NCI-H510A (cell line): ENCODE data around the gene GPR151.

Source experiments
- DNase-seq: peaks from one replicate; lab custom pipeline; 2025; lab: John Stamatoyannopoulos, UW

GPR151 gene

DNA sequence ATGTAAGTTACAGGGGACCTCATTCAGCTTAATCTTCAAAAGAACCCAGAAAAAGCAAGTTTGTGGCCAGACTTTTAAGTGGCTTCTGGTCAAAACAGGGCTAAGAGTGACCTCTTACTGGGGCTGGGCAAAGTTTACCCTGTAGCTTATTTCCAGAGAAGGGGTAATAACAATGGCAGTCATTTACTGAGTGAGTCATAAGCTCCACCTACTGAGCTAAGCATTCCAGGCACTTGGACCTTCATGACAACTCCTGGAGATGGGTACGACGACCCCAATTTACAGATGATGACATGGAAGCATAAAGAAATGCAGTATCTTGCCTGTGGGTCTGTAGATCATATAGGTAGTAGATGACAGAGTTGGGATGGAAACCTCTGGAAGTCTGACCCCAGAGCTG lies 4.7 kb upstream of the GPR151 start:
- DNase-seq = no peak

DNA sequence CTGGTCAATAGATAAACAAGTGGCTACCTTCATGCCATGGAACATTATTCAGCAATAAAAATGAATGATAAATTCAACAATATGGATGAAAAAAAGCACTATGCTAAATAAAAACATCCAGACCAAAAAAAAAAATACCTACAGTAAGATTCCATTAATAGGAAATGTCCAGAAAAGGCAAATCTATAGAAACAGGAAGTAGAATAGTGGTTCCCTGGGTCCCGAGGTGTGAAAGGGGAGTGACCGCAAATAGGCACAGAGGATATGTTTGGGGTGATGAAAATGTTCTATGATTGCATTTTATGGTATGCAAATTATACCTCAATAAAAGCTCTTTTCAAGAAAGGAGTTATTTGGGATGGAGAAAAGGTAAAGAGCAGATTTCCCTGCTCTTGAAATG lies 3.6 kb upstream of the GPR151 start:
- no peak for DNase-seq

DNA sequence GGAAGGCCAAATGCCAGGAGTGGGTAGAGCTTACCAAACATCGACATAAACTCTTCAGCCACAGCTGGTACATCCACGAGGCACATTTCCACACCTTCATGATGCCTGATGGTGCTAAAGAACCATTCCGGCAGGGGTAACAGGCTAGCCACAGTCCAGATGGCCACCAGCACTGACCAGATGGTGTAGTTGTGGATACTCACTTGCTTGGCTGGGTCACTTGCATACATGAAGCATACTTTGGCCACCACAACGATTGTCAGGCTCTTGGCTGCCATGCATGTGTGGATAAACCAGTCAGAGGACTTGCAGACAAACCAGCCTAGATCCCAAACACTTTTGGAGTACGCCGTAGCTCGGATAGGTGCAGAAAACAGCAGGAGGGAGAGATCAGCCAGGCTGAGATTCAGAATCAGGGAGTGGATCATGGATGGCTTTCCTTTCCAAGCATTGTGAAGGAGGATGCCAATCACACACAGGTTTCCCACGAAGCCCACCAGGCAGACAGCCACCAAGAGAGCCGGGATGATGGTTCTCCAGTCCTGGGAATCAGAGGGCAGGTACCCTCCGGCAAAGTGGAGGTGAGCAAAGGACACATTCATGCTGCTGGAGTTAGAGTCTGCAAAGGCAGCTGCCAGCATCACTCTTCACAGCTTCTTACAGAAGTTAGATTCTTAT lies 378 bp downstream of the GPR151 start:
- DNase-seq = no peak

DNA sequence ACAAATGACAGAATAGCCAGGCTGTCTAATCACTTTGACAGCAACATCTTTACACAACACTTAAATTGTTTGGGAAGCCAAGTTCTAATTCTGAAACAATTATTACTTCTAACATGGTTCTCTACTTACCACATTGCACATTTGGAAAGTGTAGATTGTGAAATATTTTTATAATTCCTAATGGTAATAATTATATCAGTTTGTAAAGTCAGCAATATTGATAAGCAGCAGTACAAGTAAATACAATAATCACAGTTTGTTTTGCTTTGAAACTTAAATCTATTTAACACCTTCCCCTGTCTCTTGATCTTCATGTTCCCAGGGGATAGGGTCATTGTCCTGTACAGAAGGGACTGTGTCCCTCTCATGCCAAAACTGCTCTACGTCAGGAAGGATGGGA lies 1.4 kb downstream of the GPR151 start:
- DNase-seq = no peak

DNA sequence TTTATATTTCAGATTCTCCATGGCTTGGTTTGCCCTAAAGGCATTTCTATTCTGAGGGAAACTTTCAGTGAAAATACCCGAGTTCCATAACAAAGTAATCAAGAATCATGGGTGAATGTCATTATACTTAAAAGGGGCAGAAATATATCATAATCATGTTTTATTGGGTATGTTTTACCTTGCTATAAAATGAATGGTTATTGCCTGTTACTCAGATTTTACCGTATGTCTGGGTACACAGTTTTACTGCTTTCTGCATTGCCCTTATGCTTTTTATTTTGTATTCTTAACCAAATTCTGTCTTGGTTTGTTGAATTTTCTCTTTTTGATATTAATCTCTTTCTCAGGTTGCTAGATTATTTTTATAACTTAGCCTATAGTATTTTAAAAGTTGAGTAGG lies 2.5 kb downstream of the GPR151 start:
- DNase-seq = no peak

DNA sequence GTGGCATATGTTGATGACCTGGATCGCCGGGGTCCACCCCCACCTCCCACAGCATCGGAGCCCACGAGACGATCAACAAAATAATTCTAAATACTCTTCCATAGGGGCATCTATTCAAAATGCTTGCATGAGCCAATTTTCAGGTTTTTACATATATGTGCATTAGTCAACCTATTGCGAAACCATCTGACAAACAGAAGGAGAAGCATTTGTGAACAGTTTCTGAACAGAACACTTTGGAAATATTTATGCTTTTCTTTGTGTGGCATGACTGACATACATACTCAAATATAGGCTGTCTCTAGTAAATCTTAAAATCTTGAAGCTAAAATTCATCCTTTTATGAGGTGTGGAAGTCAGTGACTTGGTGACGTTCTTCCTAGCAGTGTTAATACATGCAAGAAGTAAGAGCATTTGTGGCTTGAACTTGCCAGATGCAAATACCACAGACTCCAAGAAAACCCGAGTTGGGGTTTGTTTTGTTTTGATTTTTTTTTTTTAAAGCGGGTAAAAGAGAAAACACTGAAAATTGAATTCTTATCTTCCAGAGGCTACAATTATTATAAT lies 5.3 kb downstream of the GPR151 start:
- no peak for DNase-seq

DNA sequence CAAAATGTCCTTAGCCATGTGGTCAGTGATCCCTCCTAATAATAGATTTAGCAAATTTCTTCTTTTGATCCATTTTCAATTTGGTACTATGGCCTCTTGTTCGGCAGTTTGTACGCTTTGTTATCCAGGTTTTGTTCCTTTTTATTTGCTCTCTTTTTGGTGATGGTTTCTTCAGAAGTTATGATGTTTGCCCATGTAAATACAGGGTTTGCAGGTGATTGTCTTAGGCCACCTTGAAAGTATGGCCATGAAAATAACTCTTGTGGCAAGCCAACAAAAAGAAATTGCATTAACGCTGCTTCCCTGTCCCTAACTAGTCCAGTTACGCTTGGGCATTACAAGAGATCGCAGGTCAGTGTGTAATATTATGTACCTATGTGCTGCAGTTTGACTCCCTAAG lies 8.6 kb downstream of the GPR151 start:
- DNase-seq = no peak

DNA sequence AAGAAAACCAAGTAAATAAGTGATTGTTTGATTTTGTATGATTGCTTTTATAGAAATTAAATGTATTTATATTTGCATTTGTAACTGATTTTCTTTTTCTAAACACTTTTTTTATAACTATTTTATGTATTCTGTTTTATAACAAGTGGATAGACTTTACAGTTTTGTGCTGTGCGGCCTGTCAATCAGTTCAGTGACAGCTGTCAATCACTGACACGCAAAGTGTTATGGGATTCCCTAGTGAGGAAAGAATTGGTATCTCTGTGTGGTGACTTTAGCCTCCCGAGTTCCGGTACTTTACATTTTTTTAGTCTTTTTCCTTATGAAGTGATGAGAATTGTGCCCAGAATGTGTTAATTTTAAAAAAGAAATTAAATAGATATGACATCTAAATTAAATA lies 16.3 kb downstream of the GPR151 start:
- no peak for DNase-seq

DNA sequence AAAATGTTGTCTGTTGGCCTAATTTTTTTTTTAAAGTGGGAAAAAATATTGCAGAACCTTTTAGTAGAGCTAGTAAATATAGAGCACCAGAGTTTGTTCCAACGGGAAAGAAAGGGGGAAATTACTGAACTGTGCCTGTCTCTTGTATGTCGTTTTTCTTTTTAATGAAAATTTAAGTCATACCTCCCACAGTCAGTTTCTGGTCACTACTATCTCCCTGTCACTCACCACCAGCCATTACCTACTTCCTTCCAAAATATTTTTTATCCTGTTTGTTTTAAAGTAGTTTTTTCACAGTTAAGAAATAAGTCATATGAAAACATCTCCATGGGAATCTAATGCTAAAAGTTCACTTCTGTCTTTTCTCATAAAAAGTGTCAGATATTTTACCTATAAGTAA lies 21.3 kb downstream of the GPR151 start:
- no peak for DNase-seq

DNA sequence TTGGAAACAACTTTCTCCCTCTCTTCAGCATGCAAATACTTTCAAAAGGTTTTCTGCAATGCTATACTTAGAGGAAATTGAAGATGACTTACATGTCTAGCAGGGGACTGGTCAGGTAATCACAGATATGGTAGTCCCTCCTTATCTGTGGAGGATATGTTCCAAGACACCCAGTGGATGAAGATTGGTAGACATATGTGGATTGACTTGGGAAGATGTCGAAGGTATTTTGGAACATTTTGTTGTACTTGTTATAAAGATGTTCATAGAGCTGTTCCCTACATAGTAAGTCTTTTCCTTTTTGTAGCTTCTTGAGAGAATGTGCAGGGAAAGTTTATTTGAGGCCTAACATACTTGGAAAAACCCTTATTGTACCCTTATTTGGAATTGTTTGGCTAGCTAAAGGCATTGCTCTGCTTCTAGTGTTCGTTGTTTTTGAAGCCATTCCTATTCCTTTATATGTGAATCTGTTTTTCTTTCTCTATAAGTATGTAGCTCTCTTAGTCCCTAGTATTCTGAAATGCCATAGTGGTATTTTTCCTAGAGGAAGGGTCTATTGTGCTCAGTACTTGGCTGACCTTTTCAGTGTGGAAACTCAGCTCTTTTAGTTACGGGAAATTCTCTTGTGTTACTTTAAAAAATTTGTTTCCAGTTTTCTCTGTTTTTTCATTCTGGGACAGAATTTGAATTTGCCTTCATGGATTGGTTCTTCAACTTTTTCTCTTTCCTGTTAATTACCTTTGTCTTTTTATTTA lies 25.7 kb downstream of the GPR151 start:
- DNase-seq = no peak

DNA sequence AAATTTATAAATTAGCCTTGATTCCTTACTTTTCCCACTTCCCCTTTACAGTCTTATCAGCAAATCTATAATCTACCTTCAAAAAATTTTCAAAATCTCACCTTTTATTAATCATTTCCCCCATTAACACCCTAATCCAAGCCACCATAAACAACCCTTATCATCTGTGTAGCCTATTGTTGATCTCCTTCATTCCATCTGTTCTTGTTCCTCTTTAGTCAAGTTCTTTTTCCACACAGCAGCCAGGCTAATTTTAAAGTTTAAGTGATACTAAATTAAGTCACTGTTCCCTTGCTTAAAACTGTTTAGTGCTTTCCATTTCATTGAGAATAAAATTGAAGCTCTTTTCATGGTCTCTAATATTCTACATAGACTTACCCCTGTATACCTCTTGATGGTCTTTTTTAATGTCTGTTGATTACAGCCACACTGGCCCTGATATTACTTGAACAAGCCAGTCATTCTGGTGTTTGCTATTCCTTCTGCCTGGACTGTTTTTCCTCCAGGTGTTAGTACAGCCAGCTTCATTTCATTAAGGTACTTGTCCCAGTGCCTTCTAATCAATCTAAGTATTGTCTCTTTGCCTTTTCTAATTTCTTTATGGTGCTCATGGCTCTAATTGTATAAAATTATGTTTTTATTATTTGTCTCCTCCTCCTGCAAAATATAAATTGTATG lies 31.1 kb downstream of the GPR151 start:
- no peak for DNase-seq

DNA sequence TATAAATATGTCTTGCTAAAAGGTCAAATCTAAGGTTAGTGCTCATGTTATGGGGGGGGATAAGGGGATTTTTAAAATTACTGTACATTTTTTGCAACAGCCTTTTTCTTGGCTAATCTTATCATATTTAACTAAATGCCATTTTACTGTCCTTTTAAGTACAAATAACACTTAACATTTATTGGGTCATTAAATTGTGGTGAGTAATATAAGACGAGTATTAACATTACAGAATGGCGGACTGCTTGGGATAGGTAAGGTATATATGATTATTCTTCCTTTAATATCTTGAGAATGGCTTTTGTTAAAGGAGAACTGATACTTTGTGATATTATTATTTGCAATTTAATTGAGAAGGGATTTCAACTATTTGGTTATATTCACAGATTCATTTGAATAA lies 33.2 kb downstream of the GPR151 start:
- no peak for DNase-seq

DNA sequence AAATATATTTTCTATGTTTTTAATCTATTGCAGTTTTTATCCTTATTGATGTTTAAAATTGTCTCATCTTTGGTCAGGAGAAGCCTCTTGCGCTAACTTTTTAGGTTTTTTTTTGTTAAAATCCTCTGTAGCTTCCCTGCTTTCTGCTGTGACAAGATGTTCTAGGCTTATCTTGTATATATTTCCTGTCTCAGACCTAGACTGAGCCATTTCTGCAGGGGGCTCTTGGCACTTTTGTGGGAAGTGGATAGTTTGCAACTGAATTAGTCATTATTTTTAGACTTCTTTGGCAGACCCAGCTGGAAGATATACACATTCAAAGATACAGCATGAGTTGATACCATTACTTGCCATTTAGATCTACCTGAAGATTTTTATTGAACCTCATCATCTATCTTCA lies 40.1 kb downstream of the GPR151 start:
- DNase-seq = no peak

DNA sequence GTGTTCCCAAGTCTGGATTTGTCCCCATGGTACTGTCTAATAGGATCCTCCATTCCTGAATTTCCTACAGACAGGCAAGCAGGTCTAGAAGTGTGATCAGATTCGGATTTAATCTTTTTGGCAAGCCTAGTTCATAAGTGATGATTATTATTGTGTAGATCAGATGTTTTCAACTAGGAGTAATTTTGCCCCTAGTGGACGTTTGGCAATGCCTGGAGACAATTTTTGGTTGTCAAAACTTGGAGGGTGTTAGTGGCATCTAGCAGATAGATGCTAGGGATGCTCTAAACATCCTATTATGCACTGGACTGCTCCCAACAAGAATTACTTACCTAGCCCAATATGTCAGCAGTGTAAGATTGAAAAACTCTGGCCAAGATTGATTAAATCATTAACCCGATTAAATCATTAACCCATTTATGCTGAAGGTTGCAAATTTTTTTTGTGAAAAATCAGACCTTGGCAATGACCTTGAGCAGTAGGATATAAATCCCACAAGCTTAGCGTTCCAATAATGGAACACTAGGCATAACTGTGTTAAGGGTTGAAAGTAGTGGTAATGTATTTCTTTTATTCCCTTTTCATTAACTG lies 40.7 kb downstream of the GPR151 start:
- no peak for DNase-seq

DNA sequence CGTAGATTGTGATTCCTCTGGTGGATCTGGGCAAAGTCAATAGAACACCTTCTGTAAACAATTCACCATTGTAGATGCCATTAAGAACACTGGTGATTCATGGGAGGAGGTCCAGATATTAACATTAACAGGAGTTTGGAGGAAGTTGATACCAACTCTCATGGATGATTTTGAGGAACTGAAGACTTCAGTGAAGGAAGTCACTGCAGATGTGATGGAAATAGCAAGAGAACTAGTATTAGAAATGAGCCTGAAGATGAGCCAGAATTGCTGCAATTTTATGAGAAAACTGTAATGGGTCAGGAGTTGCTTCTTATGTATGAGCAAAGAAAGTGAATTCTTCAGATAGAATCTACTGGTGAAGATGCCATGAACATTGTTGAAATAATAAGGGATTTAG lies 41.9 kb downstream of the GPR151 start:
- DNase-seq = no peak

DNA sequence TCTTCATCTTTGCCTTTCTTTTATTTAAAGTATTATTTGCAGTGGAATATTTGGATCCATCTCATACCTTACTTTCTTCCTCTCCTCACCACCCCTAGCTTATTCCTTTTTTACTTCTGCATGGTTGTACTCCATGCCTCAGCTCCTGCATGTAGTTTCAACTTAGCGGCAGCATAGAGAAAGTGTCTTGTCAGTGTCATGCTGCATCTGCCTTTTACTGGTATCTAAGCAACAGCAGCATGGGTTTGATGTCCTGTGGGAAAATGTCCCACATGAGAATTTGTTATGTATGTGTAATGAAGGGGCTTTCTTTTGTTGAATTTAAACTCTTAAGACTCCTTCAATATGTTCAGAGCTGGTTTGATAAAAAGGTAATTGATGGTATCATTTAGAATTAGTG lies 48.2 kb downstream of the GPR151 start:
- no peak for DNase-seq

DNA sequence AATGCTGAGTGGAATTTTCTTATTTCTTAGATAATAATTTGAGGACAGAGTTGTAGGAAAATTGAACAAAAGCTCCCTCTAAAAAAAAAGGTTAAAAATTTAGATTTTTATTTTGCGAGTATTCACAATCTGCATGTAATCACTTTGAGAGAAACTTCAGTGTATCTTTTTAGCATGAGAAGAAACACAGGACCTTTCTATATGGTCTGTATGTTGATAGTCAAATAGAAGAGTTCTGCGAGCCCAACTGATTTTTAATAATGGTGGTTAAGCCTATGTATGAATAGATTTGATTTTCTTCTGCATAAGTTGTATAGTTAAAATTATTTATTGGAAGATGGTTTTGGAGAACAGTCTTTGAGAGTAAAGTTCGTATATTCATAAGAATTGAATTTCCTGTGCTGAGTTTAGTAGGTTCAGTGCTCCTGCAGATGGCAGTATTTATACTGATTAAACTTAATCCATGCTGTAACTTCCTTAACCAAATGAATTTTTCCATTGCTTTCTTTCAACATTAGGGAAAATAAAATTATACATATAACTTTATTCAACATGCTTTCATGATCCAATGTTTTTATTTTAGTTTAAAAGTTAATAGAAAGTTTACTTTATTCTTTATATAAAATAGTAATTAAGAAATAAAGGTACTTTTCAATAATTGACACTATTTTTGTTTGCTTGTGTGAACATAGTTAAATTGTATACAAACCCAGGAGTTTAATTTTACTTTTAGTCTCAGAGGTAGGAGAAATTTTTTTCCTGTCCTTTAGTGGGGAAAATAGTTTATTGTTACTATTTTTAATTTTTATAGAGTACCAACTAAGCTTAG lies 49.3 kb downstream of the GPR151 start:
- no peak for DNase-seq

DNA sequence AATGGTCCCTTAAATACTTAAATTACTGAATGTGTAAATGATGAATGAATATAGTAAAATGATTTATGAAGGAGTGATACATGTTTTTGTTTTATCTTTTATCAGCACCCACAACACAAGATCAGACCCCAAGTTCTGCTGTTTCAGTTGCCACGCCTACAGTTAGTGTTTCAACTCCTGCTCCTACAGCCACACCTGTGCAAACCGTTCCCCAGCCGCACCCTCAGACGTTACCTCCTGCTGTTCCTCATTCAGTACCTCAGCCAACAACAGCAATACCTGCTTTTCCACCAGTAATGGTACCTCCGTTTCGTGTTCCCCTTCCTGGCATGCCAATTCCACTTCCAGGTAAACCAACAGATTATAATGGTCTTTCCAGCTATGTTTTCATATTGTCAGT lies 52.5 kb downstream of the GPR151 start:
- no peak for DNase-seq
